HG02938 (cell line): ENCODE results near the gene BTBD9.
A peak's percentile ranks its signal among the peaks of the same experiment; 100 is the strongest.

ENCODE experiments used
- ATAC-seq: cut with Tn5 transposase; IDR thresholded peaks from one replicate; pipeline ENCODE4 v1.9.1; 2021; ENCODE audit warnings: mild to moderate bottlenecking, moderate library complexity; ENCODE audit not compliant: unreplicated experiment

Gene BTBD9

DNA sequence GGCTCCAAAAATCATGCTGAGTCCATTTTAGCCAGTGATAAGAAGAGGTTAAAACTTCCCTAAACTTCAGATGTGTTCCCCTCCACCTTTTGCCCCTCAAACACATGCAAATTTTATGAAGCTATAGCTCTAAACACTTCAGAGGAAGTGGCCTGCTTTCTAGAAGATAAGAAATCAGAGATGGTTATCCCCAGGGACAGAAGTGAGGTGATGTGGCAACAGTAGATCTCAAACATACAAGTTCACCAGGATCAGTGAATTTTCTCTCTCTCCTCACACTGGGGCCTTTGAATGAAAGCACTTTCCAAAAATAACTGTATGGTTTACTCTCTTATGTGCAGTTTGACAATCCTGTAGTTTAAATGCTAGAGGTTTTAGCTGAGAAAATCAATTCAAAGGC, 332.0 kb downstream of the BTBD9 start:
- peak; percentile 55 for ATAC-seq

DNA sequence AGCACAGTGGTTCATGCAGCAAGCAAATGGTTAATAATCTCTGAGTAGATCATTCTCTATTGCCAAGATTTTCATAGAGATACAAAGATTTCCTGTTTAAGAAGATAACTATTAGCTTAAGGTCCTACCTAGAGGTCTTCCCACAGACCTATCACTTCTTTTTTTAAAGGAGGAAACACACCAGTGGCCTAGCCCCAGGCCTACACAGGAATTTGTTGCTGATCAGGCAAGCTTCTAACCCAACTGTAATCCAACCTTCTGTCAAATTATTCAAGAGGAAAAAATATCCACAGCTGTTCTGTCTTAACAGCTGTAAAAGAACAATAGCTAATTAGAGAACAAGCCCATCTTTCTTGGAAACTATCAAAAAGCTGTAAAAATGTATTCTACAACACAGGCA, 332.8 kb downstream of the BTBD9 start:
- ATAC-seq = no peak

DNA sequence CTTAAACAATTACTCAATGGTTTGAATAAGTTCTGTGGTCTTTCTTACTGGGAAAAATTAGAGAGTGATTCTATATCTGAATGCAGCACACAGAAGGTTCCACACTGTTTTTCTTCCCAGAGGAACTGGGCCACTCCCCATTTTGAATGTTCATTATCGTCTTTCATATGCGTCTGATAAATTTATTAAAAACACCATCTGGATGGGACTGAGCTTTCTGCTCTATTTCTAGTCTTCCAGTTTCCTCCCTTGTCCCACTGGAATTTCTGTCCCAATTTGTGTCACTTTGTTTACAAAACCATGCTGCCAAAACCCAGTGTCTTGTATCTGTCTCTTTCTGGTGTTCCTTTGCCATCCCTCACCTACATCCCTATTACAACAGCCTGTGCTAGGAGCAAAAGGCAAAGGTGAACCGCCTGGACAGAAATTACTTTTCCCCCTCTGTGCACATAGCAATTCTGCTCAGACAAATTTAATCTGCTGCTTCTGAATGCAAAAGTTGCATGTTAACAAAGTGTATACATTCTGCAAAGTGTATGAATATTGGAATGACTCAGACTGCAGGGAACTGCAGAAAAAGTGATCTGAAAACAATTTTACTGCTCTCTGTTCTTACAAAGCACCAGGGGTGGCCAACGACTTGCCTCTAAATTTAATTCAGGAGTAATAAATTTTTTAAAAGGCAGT, 333.6 kb downstream of the BTBD9 start:
- ATAC-seq = peak; percentile 57

DNA sequence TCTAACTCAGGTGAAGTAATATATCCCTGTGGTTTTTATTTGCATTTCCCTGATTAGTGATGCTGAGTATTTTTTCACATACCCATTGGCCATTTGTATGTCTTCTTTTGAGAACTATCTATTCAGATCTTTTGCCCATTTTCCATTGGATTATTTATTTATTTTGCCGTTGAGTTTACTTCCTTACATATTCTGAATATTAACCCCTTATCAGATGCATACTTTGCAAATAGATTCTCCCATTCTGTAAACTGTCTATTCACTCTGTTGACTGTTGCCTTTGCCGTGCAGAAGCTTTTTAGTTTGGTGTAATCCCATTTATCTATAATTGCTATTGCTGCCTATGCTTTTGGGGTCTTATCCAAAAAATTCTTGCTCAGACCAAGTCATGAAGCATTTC, 336.9 kb downstream of the BTBD9 start:
- ATAC-seq = no peak

DNA sequence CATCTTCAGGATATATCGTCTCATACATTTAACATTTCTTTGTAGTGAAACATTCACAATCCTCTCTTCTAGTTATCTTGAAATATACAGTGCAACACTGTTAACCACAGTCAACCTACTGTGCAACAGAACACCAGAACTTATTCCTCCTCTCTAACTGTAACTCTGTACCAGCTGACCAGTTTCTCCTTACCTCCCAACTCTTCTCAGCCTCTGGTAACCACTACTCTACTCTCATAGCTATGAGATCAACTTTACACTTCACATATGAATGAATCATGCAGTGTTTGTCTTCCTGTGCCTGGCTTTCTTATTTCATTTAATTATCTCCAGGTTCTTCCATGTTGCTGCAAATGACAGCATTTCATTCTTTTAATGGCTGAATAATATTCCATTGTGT, 337.6 kb downstream of the BTBD9 start:
- no peak for ATAC-seq

DNA sequence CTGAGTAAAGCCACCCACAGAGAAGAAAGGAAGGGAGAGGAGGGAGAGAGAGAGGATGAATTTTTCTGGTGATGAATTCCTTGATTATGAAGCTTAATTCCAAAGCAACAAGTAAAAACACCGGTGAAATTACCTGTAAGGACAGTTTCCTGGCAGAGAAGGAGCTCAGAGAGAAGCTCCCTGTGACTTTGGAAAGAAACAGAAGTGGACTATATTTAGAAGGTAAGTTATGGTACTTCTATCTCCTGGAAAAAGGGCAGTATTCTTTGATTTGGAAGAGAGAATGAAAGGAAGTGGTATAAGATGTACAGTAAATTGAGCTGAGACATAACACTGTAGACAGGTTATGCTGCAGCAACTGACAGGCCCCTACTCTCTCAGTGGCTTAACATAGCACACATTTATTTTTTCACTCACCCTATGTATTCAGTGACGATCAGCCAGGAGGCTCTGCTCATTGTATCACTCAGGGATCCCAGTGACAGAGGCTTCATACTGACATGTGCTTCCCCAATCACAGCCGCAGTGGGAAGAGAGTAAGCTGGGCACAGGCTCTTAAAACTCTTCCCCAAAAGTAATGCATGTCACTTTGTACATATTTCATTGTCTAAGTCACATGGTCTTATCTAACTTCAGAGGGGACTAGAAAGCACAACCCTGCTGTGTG, 349.5 kb downstream of the BTBD9 start:
- no peak for ATAC-seq

DNA sequence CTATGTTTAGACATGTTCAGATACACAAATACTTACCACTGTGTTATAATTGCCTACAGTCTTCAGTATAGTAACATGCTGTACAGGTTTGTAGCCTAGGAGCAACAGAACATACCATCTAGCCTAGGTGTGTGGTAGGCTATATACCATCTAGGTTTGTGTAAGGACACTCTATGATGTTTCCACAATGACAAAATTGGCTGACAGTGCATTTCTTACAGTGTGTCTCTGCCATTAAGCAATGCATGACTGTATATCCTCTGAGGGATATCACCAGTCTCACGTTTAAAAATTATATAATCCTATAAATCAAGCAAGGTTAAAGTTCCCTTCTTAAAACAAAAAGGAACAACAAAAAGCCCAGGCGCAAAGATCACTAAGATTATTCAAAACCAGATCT, 352.2 kb downstream of the BTBD9 start:
- no peak for ATAC-seq

DNA sequence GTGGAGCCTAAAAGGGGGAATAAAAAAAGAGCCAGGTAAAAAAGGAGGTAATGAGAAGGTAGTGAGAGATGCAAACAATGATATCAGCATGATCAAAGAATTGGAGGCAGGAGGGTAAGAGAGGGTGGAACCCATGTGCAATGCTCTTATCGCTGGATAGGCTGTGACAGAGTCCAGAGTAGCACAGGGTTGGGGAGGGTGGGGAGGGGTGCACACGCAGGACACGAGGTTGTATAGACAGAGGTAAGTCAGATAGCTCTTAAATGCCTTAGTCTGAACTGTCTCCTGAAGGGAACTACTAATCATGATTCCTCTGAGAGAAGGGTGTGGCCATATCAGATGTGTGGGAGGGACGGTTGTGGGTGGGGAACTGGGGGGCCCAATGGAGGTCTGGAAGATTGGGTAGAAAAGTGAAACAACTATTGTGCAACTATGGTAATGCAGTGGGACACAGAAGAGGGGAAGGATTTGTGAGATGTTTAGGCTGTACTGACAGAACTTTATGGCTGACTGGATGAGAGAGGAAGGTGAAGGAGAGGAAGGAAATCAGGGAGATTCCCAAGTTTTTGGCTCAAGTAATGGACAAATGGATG, 354.8 kb downstream of the BTBD9 start:
- ATAC-seq = no peak

DNA sequence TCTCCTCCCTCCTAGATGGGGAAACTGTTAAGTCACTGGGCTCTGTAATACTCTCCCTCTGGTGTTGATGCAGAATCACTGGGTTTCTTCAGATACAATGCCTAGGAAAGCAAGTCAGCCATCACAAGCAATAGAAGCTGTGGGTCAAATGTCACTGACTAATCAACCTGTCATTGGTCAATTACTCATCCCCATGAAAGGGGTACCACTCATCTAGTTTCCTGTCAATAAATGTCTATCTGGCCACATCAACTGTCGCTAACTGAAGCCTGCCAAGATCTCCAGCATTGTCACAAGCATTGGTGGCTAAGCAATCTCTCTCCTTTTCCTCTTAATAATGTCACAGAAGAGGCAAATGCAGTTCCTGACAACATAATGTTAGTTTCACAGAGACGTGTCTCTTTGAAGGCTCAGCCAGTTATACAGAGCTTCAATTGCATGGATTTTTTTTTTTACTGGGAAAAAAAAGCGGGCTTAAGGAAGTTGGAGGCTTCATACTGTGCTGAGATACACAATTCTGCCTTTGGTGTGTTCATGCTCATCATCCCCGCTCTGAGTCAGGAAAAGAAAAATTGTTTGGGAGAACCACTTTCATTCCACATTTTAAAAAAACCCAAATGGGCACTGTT, 355.9 kb downstream of the BTBD9 start:
- no peak for ATAC-seq

DNA sequence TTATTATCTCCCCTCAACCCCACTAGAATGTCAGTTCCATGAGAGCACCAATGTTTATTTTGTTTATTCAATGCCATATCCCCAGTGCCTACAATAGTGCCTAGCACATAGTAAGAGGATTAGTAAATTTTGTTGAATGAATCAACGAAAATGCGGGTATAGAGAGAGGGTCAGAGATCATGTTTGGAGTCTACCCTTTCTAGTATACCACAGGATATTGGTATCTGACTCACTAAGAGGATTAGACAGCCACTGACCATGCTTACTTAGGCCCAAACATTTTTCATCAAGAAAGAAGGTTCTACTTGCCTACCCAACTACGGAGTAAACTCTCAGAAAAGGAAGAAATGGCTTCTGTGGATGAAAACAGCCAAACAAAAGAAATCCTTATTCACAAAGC, 356.8 kb downstream of the BTBD9 start:
- ATAC-seq = no peak

DNA sequence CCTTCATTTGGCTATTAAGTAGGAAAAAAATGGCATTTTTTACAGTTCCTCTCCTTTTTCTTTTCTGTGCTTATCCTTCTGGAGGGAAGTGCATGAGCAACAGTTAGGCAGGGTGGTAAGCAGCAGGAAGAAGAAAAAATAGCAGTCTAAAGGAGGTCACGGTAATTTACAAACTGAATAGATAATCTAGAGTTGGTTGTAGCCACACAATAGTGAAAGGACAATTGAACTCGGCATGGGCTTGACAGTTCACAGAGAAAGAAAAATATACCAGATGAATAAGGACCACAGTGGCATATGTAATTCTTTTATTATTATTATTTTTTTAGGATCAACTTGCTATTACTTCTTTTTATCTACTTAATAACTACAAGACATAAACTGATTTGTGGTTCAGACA, 358.6 kb downstream of the BTBD9 start:
- ATAC-seq = no peak

DNA sequence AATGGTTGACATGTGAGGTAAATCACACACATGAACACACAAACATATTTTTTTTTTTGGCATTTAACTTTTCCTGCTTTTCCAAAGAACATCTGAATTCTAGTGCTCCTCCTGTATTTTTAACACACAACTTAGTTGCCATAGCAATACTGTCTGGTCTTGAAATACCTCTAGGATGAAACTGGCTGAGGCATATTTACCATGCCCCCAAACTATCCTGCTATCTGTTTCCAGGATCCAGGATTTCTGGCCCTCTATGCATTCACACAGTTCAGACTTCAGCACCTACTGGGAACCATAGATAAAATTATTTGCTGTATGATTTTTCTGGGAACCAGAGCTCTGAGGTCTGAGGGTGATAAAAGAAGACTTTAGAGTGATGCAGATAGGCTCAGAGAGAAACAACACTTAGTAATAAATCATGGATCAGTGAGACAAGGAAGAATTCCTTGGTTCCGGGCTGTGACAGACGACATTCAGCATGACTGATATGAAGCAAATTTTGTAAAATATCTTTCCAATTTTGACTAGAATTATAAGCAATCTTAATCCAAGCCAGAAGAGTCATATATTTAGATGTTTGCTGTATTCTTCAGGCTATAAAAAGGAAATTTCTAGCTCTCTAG, 359.7 kb downstream of the BTBD9 start:
- ATAC-seq = no peak

DNA sequence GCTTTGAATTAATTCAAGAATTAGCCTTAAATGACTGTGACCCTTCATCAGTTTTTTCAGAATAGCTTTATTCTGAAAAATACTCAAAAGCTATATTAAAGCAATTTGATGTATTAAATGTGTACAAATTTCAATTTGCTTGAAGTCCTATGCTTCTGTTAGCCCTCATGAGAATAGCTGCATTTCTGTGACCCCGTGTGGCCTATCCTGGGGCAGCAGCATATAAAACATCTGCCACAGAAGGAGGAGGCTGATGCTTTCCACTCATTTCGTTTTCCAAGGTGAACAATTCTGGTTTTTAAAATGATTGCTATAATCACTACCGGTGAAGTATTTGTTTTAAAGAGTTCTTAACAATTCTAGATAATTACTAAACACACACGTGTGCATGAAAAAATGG, 360.3 kb downstream of the BTBD9 start:
- ATAC-seq = no peak

DNA sequence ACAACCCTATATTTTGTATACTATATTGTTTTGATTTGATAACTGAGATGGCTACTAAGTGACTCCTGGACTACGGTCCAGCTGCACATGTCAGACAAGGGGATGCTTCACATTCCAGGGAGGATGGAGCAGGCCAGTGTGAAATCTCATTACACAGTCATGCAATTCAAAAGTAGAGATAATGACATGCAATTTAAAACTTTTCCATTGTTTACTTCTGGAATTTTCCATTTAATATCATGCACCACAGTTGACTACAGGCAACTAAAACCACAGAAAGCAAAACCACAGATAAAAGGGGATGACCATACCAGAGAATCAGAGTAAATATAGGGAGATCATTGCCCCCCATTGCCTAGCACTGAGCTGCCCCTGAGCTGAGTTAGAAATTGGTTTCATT, 366.4 kb downstream of the BTBD9 start:
- ATAC-seq = no peak

DNA sequence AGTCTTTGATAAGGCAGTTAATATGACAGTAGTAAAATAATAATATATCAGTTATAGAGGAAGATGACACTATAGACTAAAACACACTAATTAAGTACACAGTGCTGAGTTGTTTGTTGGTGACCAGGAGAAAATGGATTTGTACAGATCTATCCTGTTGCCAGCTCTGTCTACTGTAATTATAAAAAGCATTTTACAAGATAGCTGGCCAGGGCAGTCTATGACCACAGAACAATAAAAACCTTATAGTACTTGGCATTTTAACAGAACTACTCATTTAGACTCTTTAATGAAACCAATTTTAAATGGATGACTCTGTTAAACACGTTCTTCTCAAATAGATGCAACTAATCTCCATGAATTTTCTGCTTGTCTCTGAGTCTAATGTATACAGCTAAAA, 367.5 kb downstream of the BTBD9 start:
- ATAC-seq = no peak

DNA sequence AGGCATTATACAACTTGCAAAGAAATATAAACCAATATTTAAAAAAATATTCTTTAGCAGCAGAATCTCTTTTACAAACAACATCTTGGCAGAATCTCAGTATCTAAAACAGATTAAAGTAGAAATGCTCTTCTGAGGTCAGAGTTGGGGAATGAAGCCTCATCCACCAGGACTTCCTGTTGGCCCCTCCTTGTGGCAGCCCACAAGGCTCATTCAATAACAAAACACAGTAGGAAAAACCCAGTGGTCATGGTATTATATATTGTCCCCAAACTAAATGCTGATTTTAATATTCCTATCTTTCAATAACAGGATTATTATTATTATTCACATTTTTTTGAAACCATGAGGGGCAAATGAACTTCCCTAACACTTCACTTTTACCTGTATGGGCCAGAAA, 368.6 kb downstream of the BTBD9 start:
- no peak for ATAC-seq

DNA sequence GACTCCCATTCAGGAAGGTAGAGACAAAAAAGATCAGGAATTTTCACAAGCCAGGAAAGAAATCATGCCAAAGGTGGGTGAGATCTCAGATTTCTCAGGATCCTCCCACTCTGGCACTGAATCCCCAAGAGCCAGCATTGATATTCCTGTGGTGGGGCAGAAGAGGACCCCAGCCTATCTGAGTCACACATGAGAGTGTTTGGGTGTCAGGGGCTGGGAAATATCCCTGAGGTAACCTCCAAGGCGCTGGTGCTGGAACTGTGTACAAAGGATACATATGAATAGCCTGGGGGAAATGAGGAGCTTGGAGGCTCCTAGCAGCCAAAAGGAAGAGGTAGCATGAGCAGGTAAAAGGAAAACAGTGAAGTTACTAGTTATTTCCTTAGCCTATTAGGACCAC, 369.4 kb downstream of the BTBD9 start:
- ATAC-seq = no peak

DNA sequence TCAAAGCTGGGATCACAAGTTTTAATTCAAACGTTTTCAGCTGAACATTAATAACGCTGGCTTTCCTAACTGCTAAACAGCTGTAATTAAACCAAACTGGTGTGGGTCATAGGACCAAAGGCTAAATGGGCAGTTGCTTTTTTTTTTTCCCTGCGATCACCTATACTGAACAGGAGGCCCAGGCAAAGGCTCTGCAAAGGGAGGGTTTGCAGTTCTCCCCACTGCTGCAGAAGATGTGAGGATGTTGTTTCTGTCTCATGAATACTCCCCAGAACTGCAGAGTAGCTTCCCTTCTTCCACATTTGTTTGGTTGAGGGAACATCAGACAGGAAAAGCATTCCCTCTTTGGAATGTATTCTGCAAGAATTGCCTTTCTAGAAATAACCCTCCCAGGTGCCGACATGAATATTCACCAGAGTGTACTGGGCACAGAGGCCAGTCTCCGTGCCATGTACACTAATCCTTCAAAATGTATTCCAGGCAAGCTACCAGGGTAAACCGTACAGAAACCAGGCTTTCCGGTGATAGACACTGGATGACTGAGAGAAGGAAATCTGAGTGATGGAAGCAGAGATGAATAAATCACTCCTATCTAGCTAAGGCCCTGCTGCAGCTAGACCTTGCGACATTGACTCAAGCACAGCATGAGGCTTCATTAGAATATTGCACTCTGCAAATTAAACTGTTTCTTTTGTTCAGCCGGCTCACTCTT, 370.1 kb downstream of the BTBD9 start:
- no peak for ATAC-seq

DNA sequence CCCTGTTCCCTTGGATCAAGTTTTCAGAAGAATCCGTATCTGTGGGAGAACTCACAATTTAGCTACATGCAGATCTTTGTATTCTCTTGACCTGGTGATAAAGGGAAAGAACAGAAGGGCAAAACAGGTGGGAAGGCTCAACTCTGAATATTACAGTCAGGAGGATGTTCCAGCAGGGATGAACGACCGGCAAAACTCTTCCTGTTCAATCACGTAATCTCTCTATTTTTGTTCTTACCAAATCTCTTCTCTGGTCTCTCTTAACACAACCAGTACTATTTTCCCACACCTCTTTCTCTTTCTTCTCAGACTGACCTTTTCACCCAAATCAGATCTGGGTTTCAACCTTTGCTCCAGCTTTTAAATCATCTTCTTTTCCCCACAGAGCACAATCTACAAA, 371.4 kb downstream of the BTBD9 start:
- no peak for ATAC-seq

DNA sequence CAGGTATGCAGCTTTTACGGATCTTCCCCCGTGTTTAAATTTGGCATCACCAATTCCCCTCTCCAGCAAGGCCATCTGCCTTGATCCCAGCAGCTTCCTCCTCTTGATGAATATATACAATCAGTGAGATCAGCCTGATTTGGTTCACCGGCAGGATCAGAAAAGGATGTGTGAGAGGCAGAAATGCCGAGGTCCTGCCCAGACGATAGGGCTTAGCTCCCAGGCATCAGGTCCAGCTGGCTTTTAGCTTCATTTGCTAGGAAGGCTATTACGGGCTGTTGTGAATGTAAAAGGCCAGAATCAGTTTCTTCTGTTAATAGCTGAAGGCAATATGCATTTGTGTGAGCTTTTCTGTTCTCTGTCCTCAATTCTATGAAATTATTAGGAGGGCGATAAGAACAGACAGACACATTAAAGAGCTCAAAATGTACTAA, 372.8 kb downstream of the BTBD9 start:
- no peak for ATAC-seq

DNA sequence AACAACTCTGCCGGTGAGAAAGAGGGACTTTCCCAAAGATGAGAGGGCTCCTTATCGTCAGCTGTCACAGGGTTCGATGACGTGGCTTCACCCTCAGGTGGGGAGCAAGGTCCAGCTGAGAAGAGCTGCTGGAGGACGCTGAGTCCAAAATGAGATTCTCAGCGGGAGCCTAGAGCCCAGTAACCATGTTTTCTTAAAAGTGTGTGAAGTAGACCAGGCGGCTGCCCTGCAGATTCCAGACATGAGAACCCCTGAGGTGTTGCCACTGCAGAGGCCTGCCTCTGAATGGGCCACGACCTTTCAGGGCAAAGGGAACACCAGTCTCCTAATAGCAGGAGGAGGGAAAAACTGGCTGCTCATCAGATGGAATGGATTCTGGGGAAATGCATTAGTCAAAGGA, 375.1 kb downstream of the BTBD9 start:
- no peak for ATAC-seq
